ENCODE results near the gene CD9.

DNA sequence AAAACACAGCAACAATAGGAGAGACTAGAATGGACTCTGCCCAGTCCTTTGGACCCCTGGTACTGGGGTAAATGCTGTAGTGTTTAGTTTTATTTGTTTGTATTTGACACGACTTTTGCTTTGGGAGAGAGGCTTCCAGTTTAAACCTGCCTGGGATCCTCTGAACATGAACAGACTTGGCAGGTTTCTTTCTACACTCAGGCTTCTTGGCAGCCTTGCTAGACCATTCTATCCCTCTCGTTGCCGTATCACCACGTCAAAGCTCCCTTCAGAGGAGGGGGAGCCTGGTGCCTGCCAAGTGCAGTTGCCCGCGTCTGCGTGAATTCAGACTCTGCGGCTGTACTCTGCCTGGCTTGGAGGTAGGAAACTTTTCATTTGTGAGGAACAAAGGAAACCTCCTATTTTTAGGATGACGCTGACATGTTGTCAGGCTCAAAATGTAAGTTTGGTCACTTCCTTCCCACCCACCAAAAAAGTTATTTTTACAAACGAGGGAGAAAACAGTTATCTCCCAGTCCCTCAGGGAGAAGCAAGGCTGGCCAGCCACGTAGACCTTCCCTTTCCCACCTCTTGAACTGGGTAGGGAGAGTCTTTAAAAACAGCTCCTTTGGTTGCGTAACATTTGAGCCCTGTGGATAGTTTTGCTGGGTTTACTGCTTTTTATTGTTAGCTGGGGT is 25.9 kb downstream of the CD9 start:
- TF ChIP-seq ARNTL (CRISPR knock-in tag; IDR thresholded peaks at IDR 0.05; ENCODE audit: borderline replicate concordance, low read depth): no peak
- no peak for TF ChIP-seq ZFP30 (CRISPR knock-in tag; IDR thresholded peaks at IDR 0.05)
- no peak for TF ChIP-seq ZFP3 (CRISPR knock-in tag; IDR thresholded peaks at IDR 0.05)
- TF ChIP-seq, protein P1, sequence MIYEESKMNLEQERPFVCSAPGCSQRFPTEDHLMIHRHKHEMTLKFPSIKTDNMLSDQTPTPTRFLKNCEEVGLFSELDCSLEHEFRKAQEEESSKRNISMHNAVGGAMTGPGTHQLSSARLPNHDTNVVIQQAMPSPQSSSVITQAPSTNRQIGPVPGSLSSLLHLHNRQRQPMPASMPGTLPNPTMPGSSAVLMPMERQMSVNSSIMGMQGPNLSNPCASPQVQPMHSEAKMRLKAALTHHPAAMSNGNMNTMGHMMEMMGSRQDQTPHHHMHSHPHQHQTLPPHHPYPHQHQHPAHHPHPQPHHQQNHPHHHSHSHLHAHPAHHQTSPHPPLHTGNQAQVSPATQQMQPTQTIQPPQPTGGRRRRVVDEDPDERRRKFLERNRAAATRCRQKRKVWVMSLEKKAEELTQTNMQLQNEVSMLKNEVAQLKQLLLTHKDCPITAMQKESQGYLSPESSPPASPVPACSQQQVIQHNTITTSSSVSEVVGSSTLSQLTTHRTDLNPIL (CRISPR knock-in tag; IDR thresholded peaks at IDR 0.05; ENCODE audit: low read depth): no peak
- TF ChIP-seq PPARA (CRISPR knock-in tag; IDR thresholded peaks at IDR 0.05; ENCODE audit: borderline replicate concordance): no peak
- no peak for TF ChIP-seq ZNF565 (CRISPR knock-in tag; conservative IDR thresholded peaks at IDR 0.05; ENCODE audit: low read depth)
- TF ChIP-seq, protein P2, sequence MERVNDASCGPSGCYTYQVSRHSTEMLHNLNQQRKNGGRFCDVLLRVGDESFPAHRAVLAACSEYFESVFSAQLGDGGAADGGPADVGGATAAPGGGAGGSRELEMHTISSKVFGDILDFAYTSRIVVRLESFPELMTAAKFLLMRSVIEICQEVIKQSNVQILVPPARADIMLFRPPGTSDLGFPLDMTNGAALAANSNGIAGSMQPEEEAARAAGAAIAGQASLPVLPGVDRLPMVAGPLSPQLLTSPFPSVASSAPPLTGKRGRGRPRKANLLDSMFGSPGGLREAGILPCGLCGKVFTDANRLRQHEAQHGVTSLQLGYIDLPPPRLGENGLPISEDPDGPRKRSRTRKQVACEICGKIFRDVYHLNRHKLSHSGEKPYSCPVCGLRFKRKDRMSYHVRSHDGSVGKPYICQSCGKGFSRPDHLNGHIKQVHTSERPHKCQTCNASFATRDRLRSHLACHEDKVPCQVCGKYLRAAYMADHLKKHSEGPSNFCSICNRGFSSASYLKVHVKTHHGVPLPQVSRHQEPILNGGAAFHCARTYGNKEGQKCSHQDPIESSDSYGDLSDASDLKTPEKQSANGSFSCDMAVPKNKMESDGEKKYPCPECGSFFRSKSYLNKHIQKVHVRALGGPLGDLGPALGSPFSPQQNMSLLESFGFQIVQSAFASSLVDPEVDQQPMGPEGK (CRISPR knock-in tag; IDR thresholded peaks at IDR 0.05; ENCODE audit: borderline replicate concordance): no peak
- TF ChIP-seq TOX (CRISPR knock-in tag; IDR thresholded peaks at IDR 0.05; ENCODE audit: borderline replicate concordance): no peak
- TF ChIP-seq, protein P3, sequence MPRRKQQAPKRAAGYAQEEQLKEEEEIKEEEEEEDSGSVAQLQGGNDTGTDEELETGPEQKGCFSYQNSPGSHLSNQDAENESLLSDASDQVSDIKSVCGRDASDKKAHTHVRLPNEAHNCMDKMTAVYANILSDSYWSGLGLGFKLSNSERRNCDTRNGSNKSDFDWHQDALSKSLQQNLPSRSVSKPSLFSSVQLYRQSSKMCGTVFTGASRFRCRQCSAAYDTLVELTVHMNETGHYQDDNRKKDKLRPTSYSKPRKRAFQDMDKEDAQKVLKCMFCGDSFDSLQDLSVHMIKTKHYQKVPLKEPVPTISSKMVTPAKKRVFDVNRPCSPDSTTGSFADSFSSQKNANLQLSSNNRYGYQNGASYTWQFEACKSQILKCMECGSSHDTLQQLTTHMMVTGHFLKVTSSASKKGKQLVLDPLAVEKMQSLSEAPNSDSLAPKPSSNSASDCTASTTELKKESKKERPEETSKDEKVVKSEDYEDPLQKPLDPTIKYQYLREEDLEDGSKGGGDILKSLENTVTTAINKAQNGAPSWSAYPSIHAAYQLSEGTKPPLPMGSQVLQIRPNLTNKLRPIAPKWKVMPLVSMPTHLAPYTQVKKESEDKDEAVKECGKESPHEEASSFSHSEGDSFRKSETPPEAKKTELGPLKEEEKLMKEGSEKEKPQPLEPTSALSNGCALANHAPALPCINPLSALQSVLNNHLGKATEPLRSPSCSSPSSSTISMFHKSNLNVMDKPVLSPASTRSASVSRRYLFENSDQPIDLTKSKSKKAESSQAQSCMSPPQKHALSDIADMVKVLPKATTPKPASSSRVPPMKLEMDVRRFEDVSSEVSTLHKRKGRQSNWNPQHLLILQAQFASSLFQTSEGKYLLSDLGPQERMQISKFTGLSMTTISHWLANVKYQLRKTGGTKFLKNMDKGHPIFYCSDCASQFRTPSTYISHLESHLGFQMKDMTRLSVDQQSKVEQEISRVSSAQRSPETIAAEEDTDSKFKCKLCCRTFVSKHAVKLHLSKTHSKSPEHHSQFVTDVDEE (CRISPR knock-in tag; IDR thresholded peaks at IDR 0.05): no peak
- TF ChIP-seq ZC3H10 (CRISPR knock-in tag; IDR thresholded peaks at IDR 0.05): no peak
- TF ChIP-seq TCF4 (CRISPR knock-in tag; IDR thresholded peaks at IDR 0.05; ENCODE audit: borderline replicate concordance): no peak

Measured in SK-N-SH treated with all-trans-retinoic acid at 6 μM for 48 hours (cell line).